ENCODE data around the gene HFM1.
A peak's percentile ranks its signal among the peaks of the same experiment; 100 is the strongest.

The HFM1 gene

DNA sequence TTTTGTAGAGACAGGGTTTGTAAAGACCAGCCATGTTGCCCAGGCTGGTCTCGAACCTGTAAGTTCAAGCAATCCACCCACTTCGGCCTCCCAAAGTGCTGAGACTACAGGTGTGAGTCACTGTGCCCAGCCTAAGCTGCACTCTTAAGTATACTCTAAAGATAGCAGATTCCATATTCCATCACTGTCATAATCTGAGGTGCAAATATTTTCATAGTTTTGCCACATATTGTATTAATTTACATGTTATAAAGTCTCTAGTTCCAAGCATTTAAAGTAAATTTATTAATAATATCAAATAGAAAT is 121.3 kb downstream of the HFM1 start:
- H3K4me3 ChIP-seq (ENCODE audit: low read depth, low read length): no peak overlapping the region
- no peak for DNase-seq (ENCODE audit: low read depth)
- no peak for TF ChIP-seq CTCF (IDR thresholded peaks at IDR 0.05; ENCODE audit: control insufficient read depth, extremely low read depth, insufficient read depth)

GRCh38 chr1:91282695-91283420 is 121.8 kb downstream of the HFM1 start:
- TF ChIP-seq CTCF (IDR thresholded peaks at IDR 0.05; ENCODE audit: control insufficient read depth, extremely low read depth, insufficient read depth): peak; percentile 79
- H3K4me3 ChIP-seq (ENCODE audit: low read depth, low read length): no peak overlapping the region
- peak; percentile 36 for DNase-seq (ENCODE audit: low read depth)

- no peak for DNase-seq (ENCODE audit: low read depth)
- TF ChIP-seq CTCF (IDR thresholded peaks at IDR 0.05; ENCODE audit: control insufficient read depth, extremely low read depth, insufficient read depth): no peak
These were observed 122.9 kb downstream of the HFM1 start for GRCh38 chr1:91281782-91282181.

GRCh38 chr1:91278754-91279153 is 125.9 kb downstream of the HFM1 start:
- no peak for DNase-seq (ENCODE audit: low read depth)
- H3K4me3 ChIP-seq (ENCODE audit: low read depth, low read length): no peak overlapping the region
- peak; percentile 39 for TF ChIP-seq CTCF (IDR thresholded peaks at IDR 0.05; ENCODE audit: control insufficient read depth, extremely low read depth, insufficient read depth)

More at GRCh38 chr1:91281782-91282181, 122.9 kb downstream of the HFM1 start:
- H3K4me3 ChIP-seq (ENCODE audit: low read depth, low read length): no peak overlapping the region

DNA sequence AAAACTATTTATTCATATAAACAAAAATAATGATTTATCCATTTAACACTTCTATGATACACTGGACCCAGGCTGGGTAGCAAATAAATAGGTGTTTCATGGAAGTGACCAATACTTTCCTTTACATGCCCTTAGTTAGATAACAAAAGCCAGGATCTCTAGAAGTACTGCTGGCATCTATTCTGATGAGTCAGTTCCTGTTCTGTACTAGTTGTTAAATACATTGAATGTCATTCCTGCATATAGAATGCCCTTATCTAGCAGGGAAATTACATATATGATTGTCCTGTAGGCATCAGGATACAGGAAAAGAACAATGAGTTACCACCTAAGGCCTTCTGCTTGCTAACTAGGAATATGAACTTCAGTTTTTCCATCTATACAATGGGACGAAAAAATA is 130.8 kb downstream of the HFM1 start:
- no peak for DNase-seq (ENCODE audit: low read depth)
- no peak for TF ChIP-seq CTCF (IDR thresholded peaks at IDR 0.05; ENCODE audit: control insufficient read depth, extremely low read depth, insufficient read depth)
- H3K4me3 ChIP-seq (ENCODE audit: low read depth, low read length): no peak overlapping the region

GRCh38 chr1:91261655-91262054 is 143.0 kb downstream of the HFM1 start:
- no peak for DNase-seq (ENCODE audit: low read depth)
- H3K4me3 ChIP-seq (ENCODE audit: low read depth, low read length): no peak overlapping the region
- TF ChIP-seq CTCF (IDR thresholded peaks at IDR 0.05; ENCODE audit: control insufficient read depth, extremely low read depth, insufficient read depth): no peak

DNA sequence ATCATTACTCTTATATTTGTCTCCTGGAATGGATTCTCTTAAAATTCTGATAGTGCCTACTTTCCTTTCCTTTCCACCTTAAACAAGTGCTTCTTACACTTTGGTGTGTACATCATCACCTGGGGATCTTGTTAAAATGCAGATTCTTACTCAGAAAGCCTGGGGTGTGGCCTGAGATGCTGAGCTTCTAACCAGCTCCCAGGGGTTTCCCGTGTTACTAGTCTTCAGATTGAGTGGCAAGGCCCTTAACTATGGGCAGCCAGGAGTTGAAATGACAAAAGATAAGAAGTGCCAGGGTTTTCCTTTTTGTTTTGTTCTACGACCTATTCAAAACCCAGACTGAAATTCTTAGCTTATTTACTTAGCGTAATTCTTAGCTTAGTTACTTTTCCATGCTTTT is 159.2 kb downstream of the HFM1 start:
- no peak overlapping the region for H3K4me3 ChIP-seq (ENCODE audit: low read depth, low read length)
- no peak for DNase-seq (ENCODE audit: low read depth)
- no peak for TF ChIP-seq CTCF (IDR thresholded peaks at IDR 0.05; ENCODE audit: control insufficient read depth, extremely low read depth, insufficient read depth)

All from LNCaP clone FGC (cell line).